Measurements from ENCODE around the gene ODF2L. TPM values are rescaled to one million over a fixed set of nuclear protein-coding genes. Genes with fewer than 3 reads are reported as not detected.

The ODF2L gene
- total RNA-seq, 1 donor from 2014 or later, result 28.2 TPM

DNA sequence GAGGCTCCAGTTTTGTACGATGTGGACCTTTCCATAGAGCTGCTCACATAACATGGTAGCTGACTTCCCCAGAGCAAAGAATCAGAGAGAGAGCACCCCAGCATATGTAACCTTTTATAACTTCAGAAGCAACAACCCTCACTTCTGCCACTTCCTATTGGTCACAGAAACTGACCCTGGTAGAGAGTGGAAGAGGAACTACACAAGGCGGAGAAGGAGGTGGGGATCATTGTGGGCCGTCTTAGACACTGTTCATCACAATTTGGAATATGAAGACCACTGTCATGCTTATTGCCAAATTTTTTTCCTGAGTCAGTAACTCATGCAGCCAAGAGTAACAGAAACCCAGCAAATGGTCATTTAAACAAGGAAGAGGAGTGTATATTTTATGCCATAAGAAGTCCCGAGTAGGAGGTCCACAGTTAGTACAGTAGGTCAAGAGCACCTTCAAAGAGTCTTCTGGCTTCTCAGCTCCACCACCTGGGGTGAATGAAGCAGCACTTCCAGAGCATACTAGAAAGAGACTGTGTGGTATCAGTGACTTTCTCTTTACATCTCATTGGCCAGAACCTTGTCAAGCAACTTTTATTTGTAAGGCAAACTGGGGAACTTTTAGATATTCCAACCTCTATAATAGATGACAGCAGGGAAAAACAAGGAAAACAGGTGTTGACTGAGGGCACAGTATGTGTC, 71.8 kb downstream of the ODF2L start:
- Mint-ChIP-seq H3K4me3 (ENCODE audit: unreplicated experiment) (no peak overlapping the region), H3K27ac (ENCODE audit: unreplicated experiment) (no peak overlapping the region), H3K36me3 (ENCODE audit: low read depth) (no peaks in the 10 kb centered on the region), H3K27me3 (ENCODE audit: low read depth) (no peaks in the 10 kb centered on the region), H3K4me1 (ENCODE audit: low read depth) (no peaks in the 10 kb centered on the region), H3K9me3 (ENCODE audit: low read depth) (no peaks in the 10 kb centered on the region)
- TF ChIP-seq, protein P1, sequence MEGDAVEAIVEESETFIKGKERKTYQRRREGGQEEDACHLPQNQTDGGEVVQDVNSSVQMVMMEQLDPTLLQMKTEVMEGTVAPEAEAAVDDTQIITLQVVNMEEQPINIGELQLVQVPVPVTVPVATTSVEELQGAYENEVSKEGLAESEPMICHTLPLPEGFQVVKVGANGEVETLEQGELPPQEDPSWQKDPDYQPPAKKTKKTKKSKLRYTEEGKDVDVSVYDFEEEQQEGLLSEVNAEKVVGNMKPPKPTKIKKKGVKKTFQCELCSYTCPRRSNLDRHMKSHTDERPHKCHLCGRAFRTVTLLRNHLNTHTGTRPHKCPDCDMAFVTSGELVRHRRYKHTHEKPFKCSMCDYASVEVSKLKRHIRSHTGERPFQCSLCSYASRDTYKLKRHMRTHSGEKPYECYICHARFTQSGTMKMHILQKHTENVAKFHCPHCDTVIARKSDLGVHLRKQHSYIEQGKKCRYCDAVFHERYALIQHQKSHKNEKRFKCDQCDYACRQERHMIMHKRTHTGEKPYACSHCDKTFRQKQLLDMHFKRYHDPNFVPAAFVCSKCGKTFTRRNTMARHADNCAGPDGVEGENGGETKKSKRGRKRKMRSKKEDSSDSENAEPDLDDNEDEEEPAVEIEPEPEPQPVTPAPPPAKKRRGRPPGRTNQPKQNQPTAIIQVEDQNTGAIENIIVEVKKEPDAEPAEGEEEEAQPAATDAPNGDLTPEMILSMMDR (IDR thresholded peaks at IDR 0.05), result no peak
- DNase-seq (ENCODE audit: low spot score), result no peak

DNA sequence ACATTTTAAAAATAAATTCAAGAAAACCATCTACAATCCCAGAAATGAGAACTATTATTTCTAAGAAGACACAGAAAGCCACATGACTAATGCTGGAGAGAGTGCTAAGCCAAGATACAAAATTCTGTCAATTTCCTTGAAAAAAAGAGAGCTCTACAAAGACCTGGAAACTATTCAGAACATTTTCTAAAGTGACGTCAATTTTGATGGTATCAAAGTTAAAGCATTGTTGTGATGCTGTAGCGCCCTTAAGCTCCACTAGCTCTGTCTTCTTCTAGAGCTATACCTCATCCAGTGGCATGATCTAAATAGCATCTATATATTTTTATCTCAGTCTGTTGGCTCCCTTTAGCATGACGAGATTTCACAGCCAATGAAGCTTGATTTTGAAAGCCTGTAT, 73.9 kb downstream of the ODF2L start:
- no peaks in the 10 kb centered on the region for H3K9me3 Mint-ChIP-seq (ENCODE audit: low read depth)
- no peak for DNase-seq (ENCODE audit: low spot score)
- no peaks in the 10 kb centered on the region for H3K36me3 Mint-ChIP-seq (ENCODE audit: low read depth)
- TF ChIP-seq, protein P1 (IDR thresholded peaks at IDR 0.05), result no peak
- H3K4me3 Mint-ChIP-seq (ENCODE audit: unreplicated experiment), result no peak overlapping the region
- no peak overlapping the region for H3K27ac Mint-ChIP-seq (ENCODE audit: unreplicated experiment)
- no peaks in the 10 kb centered on the region for H3K27me3 Mint-ChIP-seq (ENCODE audit: low read depth)
- no peaks in the 10 kb centered on the region for H3K4me1 Mint-ChIP-seq (ENCODE audit: low read depth)

DNA sequence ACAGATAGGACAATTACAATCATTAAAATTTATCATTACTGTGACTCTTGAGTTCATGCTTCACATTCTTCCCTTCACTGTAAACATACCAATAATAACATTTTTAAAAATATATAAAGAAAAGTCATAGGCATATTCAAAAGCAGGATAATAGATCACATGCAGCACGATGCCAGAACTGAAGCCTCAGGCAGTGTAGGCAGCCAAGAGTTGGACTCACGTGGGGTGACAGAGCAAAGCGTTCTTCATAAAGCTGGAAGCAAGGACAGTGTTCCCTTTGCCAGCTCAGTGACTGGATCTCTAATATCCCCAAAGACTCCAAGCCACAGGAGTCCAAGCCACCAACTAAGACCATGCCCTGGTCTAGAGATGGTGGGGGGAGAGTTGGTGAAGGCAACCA, 77.7 kb downstream of the ODF2L start:
- H3K9me3 Mint-ChIP-seq (ENCODE audit: low read depth), result no peaks in the 10 kb centered on the region
- no peak overlapping the region for H3K27ac Mint-ChIP-seq (ENCODE audit: unreplicated experiment)
- H3K27me3 Mint-ChIP-seq (ENCODE audit: low read depth), result no peaks in the 10 kb centered on the region

DNA sequence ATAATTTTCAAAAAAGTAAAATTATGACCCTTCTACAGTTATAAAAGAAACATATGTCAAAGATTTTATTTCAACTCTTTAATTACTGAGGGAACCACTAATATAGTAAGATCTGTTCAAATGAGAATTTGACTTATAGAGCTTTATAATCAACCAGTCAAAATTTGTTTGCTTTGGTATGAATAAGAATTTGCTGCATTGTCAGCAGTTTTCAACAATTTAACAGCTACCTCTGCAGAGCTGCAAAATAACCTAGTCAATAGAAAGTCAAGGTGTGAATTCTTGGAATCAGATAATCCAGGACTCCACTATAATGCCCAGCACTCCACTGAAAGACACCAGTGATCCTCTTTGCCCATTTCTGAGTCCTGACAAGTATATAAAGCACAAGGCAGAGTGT, 78.2 kb downstream of the ODF2L start:
- TF ChIP-seq, protein P1 (IDR thresholded peaks at IDR 0.05), result no peak
- no peaks in the 10 kb centered on the region for H3K9me3 Mint-ChIP-seq (ENCODE audit: low read depth)
- no peaks in the 10 kb centered on the region for H3K27me3 Mint-ChIP-seq (ENCODE audit: low read depth)
- no peaks in the 10 kb centered on the region for H3K4me1 Mint-ChIP-seq (ENCODE audit: low read depth)
- H3K27ac Mint-ChIP-seq (ENCODE audit: unreplicated experiment), result no peak overlapping the region
- H3K36me3 Mint-ChIP-seq (ENCODE audit: low read depth), result no peaks in the 10 kb centered on the region
- H3K4me3 Mint-ChIP-seq (ENCODE audit: unreplicated experiment), result no peak overlapping the region
- no peak for DNase-seq (ENCODE audit: low spot score)

More for the DNA sequence above, 77.7 kb downstream of the ODF2L start:
- Mint-ChIP-seq H3K4me1 (ENCODE audit: low read depth) (no peaks in the 10 kb centered on the region), H3K4me3 (ENCODE audit: unreplicated experiment) (no peak overlapping the region), H3K36me3 (ENCODE audit: low read depth) (no peaks in the 10 kb centered on the region)
- TF ChIP-seq, protein P1 (IDR thresholded peaks at IDR 0.05), result no peak
- DNase-seq (ENCODE audit: low spot score), result no peak

DNA sequence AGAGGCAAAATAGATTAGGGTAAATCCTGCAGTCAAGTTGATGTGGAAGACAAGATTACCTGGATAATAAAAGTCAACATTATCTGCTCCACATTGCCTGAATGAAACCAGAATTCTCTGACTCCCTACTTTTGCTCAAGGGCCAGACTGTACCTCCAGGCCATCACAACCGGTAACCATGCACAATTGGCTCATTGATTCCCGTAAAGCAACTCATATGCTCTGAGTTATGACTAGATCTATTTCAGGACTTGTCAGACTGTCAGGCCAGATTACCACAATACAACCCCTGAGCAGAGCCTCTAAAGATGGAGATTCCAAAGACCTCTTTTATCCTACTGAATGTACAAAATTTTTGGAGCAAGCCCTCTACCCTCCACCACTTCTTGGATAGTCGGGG, 90.4 kb downstream of the ODF2L start:
- peaks cover 4% of the 10 kb centered on the region for H3K27me3 Mint-ChIP-seq (ENCODE audit: low read depth)
- no peak for DNase-seq (ENCODE audit: low spot score)
- no peaks in the 10 kb centered on the region for H3K4me1 Mint-ChIP-seq (ENCODE audit: low read depth)
- H3K36me3 Mint-ChIP-seq (ENCODE audit: low read depth), result no peaks in the 10 kb centered on the region
- no peak overlapping the region for H3K4me3 Mint-ChIP-seq (ENCODE audit: unreplicated experiment)
- no peak overlapping the region for H3K27ac Mint-ChIP-seq (ENCODE audit: unreplicated experiment)
- peaks cover 6% of the 10 kb centered on the region for H3K9me3 Mint-ChIP-seq (ENCODE audit: low read depth)
- TF ChIP-seq, protein P1 (IDR thresholded peaks at IDR 0.05), result no peak
